Measurements from ENCODE around the gene TNFRSF4. TPM values are rescaled to one million over a fixed set of nuclear protein-coding genes. Genes with fewer than 3 reads are reported as not detected.

Gene TNFRSF4
- total and polyA plus RNA-seq, 9 of the 15 experiments (the other 6 are each of a cell fraction or from before 2014, with no cell fraction given) = 0.07 to 0.44 (median 0.19) TPM; not detected in 5

GRCh38 chr1:1215080-1215676 lies 1.2 kb upstream of the TNFRSF4 start:
- Histone ChIP-seq H4K20me1 (replicated peaks; ENCODE audit: control insufficient read depth, insufficient read depth, low read length) (no peaks in the 10 kb centered on the region; the same call in 1 of the 2 replicates), H3K9ac (ENCODE audit: insufficient read depth in 1 of 2, low read depth in 2 of 2, low read length in 2 of 2) (peak overlapping the region in 1 of 2 experiments; percentile 66; a peak in 1 of 4 replicates), H3K4me1 (replicated peaks in 1 of 2; ENCODE audit: control insufficient read depth in 2 of 2, insufficient read depth in 2 of 2, low read length in 2 of 2) (peaks cover 0 to 85% of the 10 kb centered on the region in 2 experiments; a peak in 2 of 5 replicates), H3K27me3 (ENCODE audit: control insufficient read depth in 2 of 2, insufficient read depth in 2 of 2, low read length in 2 of 2) (no peaks in the 10 kb centered on the region), H3K27ac (ENCODE audit: extremely low read depth, low read depth, low read length) (no peak overlapping the region), H3K79me2 (ENCODE audit: control insufficient read depth, insufficient read depth, low read length) (no peaks in the 10 kb centered on the region), H3K4me2 (ENCODE audit: insufficient read depth, low read length) (no peak overlapping the region), H3K9me3 (replicated peaks; ENCODE audit: control insufficient read depth, insufficient read depth, low read depth, low read length) (no peaks in the 10 kb centered on the region), H3K36me3 (ENCODE audit: control insufficient read depth, insufficient read depth, low read length) (peaks cover 46% of the 10 kb centered on the region; the same call in 2 of the 3 replicates), H3K4me3 (no peak overlapping the region), H2AFZ (ENCODE audit: low read depth, low read length) (no peak overlapping the region), H3K9me1 (ENCODE audit: control insufficient read depth, insufficient read depth, low read length) (no peaks in the 10 kb centered on the region)
- DNase-seq (ENCODE audit: extremely low read depth in 1 of 4, low spot score in 3 of 4) (no peak), FAIRE-seq (no peak), ATAC-seq (no peak)
- WGBS (ENCODE audit: insufficient coverage, low coverage, missing lambda C conversion rate) = 87% methylated on average over 9 of the region's 11 CpGs
- ChIA-PET POLR2A (interaction anchor here (0.6 to 2.0 kb wide), 5 partner anchors 11 to 228 kb away, joined by 3 to 7 read pairs (median 3); no protein-coding TSS in a partner anchor), CTCF (ENCODE audit: low intra/inter-chr PET ratio) (no interaction called here)
- in situ Hi-C loops (cut with MboI) = no loop called here
- intact Hi-C loops (cut with micrococcal nuclease) = no loop called here
- BruUV-seq (replicated peaks) = no TSS peak
- TF ChIP-seq PRDM10 (IDR thresholded peaks at IDR 0.05; ENCODE audit: partially characterized antibody) (peak; percentile 53), DEAF1 (CRISPR knock-in tag; IDR thresholded peaks at IDR 0.05) (no peak)

Data from K562 (cell line).